Mesenchymal stem cell (in vitro differentiated cells and primary cell): Measurements from ENCODE around the gene SYTL3.

Experiments
- DNase-seq: peaks from one replicate; pipeline ENCODE4 v3.0.0-alpha.2; 2013
- H2AFZ ChIP-seq: one replicate; pipeline ENCODE4 v1.6.1; 2013; ENCODE audit warnings: low read depth, mild to moderate bottlenecking, control low read depth, inconsistent platforms, low read length, moderate library complexity
- H2AK5ac ChIP-seq: 2 replicates; pipeline ENCODE4 v1.6.1; 2013; ENCODE audit warnings: low read length, moderate library complexity, mild to moderate bottlenecking, inconsistent platforms; ENCODE audit not compliant: severe bottlenecking
- H2BK120ac ChIP-seq: one replicate; pipeline ENCODE4 v1.6.1; 2013; ENCODE audit warnings: low read depth, mild to moderate bottlenecking, inconsistent platforms, low read length, moderate library complexity
- H2BK12ac ChIP-seq, 2 experiments: one replicate each; pipeline ENCODE4 v1.6.1; 2013; ENCODE audit warnings: inconsistent platforms in 2 of 2, low read length in 2 of 2, mild to moderate bottlenecking in 2 of 2, moderate library complexity in 2 of 2, control low read depth in 1 of 2
- H2BK15ac ChIP-seq: one replicate; pipeline ENCODE4 v1.6.1; 2013; ENCODE audit warnings: mild to moderate bottlenecking, low read depth, inconsistent platforms; ENCODE audit not compliant: poor library complexity, severe bottlenecking
- H2BK5ac ChIP-seq: 2 replicates; pipeline ENCODE4 v1.6.1; 2013; ENCODE audit warnings: low read depth, mild to moderate bottlenecking, low read length, control low read depth, inconsistent platforms; ENCODE audit not compliant: poor library complexity, severe bottlenecking
- H3K14ac ChIP-seq, 2 experiments: one replicate each; pipeline ENCODE4 v1.6.1; 2013; ENCODE audit warnings: inconsistent platforms in 2 of 2, low read length in 2 of 2, control low read depth in 1 of 2, mild to moderate bottlenecking in 1 of 2, moderate library complexity in 1 of 2
- H3K18ac ChIP-seq, 2 experiments: one replicate each; pipeline ENCODE4 v1.6.1; 2013; ENCODE audit warnings: inconsistent platforms in 2 of 2, low read length in 2 of 2, control low read depth in 1 of 2, low read depth in 1 of 2, mild to moderate bottlenecking in 1 of 2
- H3K23ac ChIP-seq, 2 experiments: one replicate each; pipeline ENCODE4 v1.6.1; 2013; ENCODE audit warnings: inconsistent platforms in 2 of 2, low read length in 2 of 2, mild to moderate bottlenecking in 2 of 2, moderate library complexity in 2 of 2, control low read depth in 1 of 2
- H3K27ac ChIP-seq: 2 replicates; pipeline ENCODE4 v1.5.1; 2013; ENCODE audit warnings: mild to moderate bottlenecking, moderate library complexity, low read length, control low read depth, inconsistent platforms; ENCODE audit not compliant: poor library complexity, severe bottlenecking
- H3K27me3 ChIP-seq, 2 experiments: 2 replicates each; pipeline versions ENCODE4 v1.6.1 to v1.7.0; 2013; ENCODE audit warnings: low read length in 2 of 2, mild to moderate bottlenecking in 2 of 2, moderate library complexity in 2 of 2, control low read depth in 1 of 2, inconsistent platforms in 1 of 2; ENCODE audit not compliant: control insufficient read depth in 1 of 2, insufficient read depth in 1 of 2
- H3K36me3 ChIP-seq, 2 experiments: 2 replicates each; pipeline versions ENCODE4 v1.6.1 to v1.7.0; 2013; ENCODE audit warnings: low read length in 2 of 2, control low read depth in 1 of 2, inconsistent platforms in 1 of 2, low read depth in 1 of 2, mild to moderate bottlenecking in 1 of 2; ENCODE audit not compliant: insufficient read depth in 2 of 2, control insufficient read depth in 1 of 2
- H3K4ac ChIP-seq, 2 experiments: one replicate each; pipeline ENCODE4 v1.6.1; 2013; ENCODE audit warnings: inconsistent platforms in 2 of 2, low read length in 2 of 2, mild to moderate bottlenecking in 2 of 2, moderate library complexity in 2 of 2, control low read depth in 1 of 2, low read depth in 1 of 2
- H3K4me1 ChIP-seq: 2 replicates; pipeline ENCODE4 v1.6.1; 2013; ENCODE audit warnings: low read depth, low read length, control low read depth; ENCODE audit not compliant: control insufficient read depth, insufficient read depth
- H3K4me2 ChIP-seq: 2 replicates; pipeline ENCODE4 v1.6.1; 2013; ENCODE audit warnings: low read length, mild to moderate bottlenecking, inconsistent platforms; ENCODE audit not compliant: poor library complexity, severe bottlenecking
- H3K4me3 ChIP-seq, 2 experiments: 2 replicates each; pipeline versions ENCODE4 v1.5.1 to v1.7.0; 2013; ENCODE audit warnings: low read length in 2 of 2, mild to moderate bottlenecking in 2 of 2, control low read depth in 1 of 2, low read depth in 1 of 2; ENCODE audit not compliant: insufficient read depth in 1 of 2
- H3K79me1 ChIP-seq: replicated peaks from 2 replicates; pipeline ENCODE4 v1.6.1; 2013; ENCODE audit warnings: mild to moderate bottlenecking, control low read depth, low read length, inconsistent platforms; ENCODE audit not compliant: poor library complexity, severe bottlenecking
- H3K9ac ChIP-seq: 2 replicates; pipeline ENCODE4 v1.7.0; 2013; ENCODE audit warnings: mild to moderate bottlenecking, low read length, moderate library complexity
- H3K9me3 ChIP-seq: 2 replicates; pipeline ENCODE4 v1.7.0; 2013; ENCODE audit warnings: mild to moderate bottlenecking, low read length; ENCODE audit not compliant: control insufficient read depth
- H4K8ac ChIP-seq: one replicate; pipeline ENCODE4 v1.6.1; 2013; ENCODE audit warnings: inconsistent platforms, mild to moderate bottlenecking, low read length, moderate library complexity
- H4K91ac ChIP-seq: one replicate; pipeline ENCODE4 v1.6.1; 2013; ENCODE audit warnings: mild to moderate bottlenecking, low read length, inconsistent platforms
- WGBS: methylation state at CpG from one replicate; pipeline ENCODE4 v1.1.7; 2013; ENCODE audit warnings: mixed read lengths; 5-methylcytosine and 5-hydroxymethylcytosine counted together

SYTL3 gene

DNA sequence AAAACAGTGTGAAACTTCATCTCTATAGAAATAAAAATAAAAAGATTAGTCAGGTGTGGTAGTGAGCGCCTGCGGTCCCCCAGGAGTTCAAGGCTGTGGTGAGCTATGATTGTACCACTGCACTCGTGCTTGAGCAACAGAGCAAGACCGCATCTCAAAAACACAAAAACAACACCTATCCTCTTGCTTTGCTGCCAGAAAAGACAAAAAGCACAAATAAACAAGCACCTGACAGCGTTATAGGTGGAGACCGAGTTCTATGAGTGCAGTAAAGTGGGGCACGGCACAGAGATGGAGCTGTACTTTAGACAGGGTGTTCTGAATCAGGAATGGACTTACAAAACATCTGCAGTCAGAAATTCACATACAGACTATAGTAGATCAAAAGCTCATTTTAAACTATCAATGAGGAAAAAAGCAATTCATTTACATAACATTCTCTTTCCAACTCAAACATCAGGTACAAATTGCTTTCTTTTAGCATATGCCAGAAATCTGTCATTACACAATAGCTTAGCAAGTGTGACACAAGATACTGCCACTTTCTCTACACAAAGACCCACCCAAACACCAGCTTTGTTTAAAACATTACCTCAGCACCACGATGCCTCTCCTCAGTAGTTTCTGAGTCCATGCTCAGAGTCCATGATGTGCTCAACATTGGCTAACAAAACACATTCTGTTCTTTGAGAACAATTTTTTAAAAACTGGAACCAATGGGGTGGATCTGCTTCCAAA, 159.3 kb downstream of the SYTL3 start:
- no peak for DNase-seq
- H3K27me3 ChIP-seq: no peaks in the 10 kb centered on the region
- no peak overlapping the region for H2BK120ac ChIP-seq
- H4K8ac ChIP-seq: no peak overlapping the region
- H2BK15ac ChIP-seq: peak overlapping the region; percentile 13
- no peaks in the 10 kb centered on the region for H3K9me3 ChIP-seq
- WGBS: 91% methylated on average over 7 of the region's 8 CpGs
- no peak overlapping the region for H3K4me3 ChIP-seq
- H3K4ac ChIP-seq: peak overlapping the region in 1 of 2 experiments; percentile 33
- H3K27ac ChIP-seq: peak overlapping the region; percentile 21
- no peak overlapping the region for H4K91ac ChIP-seq
- H2BK12ac ChIP-seq: no peak overlapping the region
- H3K14ac ChIP-seq: no peak overlapping the region
- H2BK5ac ChIP-seq: no peak overlapping the region
- no peak overlapping the region for H3K18ac ChIP-seq
- H3K9ac ChIP-seq: no peak overlapping the region
- H3K36me3 ChIP-seq: peaks cover 0 to 13% of the 10 kb centered on the region in 2 experiments
- H3K4me2 ChIP-seq: no peak overlapping the region
- H3K23ac ChIP-seq: no peak overlapping the region
- no peak overlapping the region for H2AK5ac ChIP-seq
- H3K79me1 ChIP-seq: peaks cover 4% of the 10 kb centered on the region
- H2AFZ ChIP-seq: no peak overlapping the region
- H3K4me1 ChIP-seq: peaks cover 32% of the 10 kb centered on the region

DNA sequence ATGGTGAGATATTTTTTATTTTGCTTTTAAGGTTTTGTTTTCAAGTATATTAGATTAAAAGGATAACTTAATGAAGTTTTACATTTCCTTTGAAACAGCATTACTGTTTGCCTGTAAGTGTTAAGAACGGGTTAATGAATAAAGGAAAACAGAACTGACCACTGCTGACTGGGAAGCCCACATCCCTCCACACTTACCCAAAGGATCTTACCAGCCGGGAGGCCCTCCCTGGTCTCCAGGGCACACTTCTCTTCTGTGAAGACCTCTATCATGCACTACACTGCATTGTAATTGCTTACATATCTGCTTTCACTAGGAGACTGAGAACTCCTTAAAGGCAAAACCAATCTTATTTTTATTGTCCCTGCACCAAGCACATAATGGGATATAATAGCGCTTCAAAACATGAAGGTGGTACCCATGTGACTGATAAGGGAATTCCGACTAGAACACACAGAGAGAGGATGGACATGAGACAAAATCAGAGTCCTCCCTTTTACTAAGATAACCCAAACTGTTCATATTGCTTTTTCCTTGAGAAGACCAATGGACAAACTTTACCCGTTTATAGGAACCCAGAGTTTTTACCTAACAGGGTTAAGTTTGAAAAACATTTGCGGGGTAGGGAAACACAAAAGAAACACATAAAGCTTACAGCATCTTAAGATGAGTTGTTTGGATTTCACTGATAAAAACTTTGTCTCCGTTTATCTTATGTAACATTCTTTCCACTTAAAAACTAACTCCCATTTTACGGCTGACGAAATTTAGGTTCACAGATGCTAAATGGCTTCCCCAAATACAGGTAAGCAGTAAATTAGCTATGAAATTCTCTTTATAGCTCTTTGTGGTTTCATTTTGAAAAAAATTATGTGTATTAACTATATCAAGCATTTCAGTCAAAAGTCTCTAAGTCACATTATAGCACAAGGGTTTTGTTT, 160.6 kb downstream of the SYTL3 start:
- Histone ChIP-seq H2AK5ac (no peak overlapping the region), H4K91ac (no peak overlapping the region), H3K27ac (no peak overlapping the region), H3K79me1 (peaks cover 4% of the 10 kb centered on the region), H3K4me1 (peaks cover 35% of the 10 kb centered on the region), H3K9ac (no peak overlapping the region), H2BK12ac (no peak overlapping the region), H3K9me3 (no peaks in the 10 kb centered on the region), H2AFZ (no peak overlapping the region), H3K36me3 (peaks cover 0 to 13% of the 10 kb centered on the region in 2 experiments), H3K4me2 (no peak overlapping the region), H3K18ac (no peak overlapping the region), H3K23ac (no peak overlapping the region), H3K27me3 (no peaks in the 10 kb centered on the region), H2BK5ac (no peak overlapping the region), H2BK120ac (no peak overlapping the region), H3K4ac (no peak overlapping the region), H3K14ac (no peak overlapping the region), H2BK15ac (no peak overlapping the region), H4K8ac (no peak overlapping the region), H3K4me3 (no peak overlapping the region)
- whole genome bisulfite sequencing: 85% methylated on average over 6 of the region's 9 CpGs
- DNase-seq: no peak

DNA sequence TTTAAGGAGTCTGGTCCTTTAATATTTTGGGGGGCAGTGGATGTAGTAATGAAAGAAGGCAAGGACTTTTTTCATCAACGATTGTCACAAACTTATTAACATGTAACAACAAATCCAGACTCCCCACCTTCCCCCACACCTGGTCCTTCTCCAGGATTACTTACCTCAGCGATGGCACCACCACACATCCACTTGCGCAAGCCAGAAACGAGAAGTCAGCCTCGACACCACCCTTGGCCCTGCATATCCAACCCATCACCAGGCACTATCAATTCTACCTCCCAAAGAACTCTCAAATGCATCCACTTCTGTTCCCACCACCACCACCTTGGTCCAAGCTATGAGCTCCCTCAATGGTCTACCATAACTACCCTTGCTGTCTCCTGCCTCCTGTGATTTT, 162.8 kb downstream of the SYTL3 start:
- Histone ChIP-seq H2BK15ac (peak overlapping the region; percentile 63), H3K4me1 (peaks cover 32% of the 10 kb centered on the region), H3K27ac (no peak overlapping the region), H3K4ac (no peak overlapping the region), H2AFZ (no peak overlapping the region), H3K18ac (no peak overlapping the region), H4K8ac (peak overlapping the region; percentile 46), H3K4me3 (no peak overlapping the region), H2BK120ac (no peak overlapping the region), H3K14ac (no peak overlapping the region), H3K36me3 (peaks cover 0 to 13% of the 10 kb centered on the region in 2 experiments), H2BK5ac (no peak overlapping the region), H4K91ac (no peak overlapping the region), H3K23ac (no peak overlapping the region), H3K27me3 (no peaks in the 10 kb centered on the region), H3K4me2 (no peak overlapping the region), H2BK12ac (no peak overlapping the region), H3K9me3 (no peaks in the 10 kb centered on the region), H3K79me1 (peaks cover 2% of the 10 kb centered on the region), H3K9ac (no peak overlapping the region), H2AK5ac (peak overlapping the region; percentile 85)
- no peak for DNase-seq
- 95% methylated on average over 5 of the region's 5 CpGs for WGBS

DNA sequence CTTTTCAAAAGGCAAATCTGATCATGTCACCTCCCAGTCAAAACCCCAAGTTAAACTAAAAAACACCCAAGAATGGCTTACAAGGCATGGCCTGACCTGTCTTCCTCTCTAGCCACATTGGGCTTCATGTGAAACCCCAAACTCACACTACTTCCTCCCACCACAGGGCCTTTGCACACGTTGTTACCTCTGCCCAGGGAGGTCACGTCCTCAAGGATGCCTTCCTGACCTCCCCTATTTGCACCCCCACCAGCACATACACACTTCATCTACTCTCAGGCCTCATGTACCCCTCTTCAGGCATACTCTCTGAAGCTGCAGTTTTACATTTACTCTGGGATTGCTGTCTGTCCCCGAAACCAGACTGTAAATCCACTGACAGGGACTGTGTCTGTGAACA, 163.2 kb downstream of the SYTL3 start:
- Histone ChIP-seq H3K9ac (no peak overlapping the region), H3K4me3 (no peak overlapping the region), H4K91ac (peak overlapping the region; percentile 10), H3K79me1 (peaks cover 4% of the 10 kb centered on the region), H3K14ac (no peak overlapping the region), H3K18ac (no peak overlapping the region), H2BK5ac (no peak overlapping the region), H2BK15ac (no peak overlapping the region), H3K4me2 (no peak overlapping the region), H3K4me1 (peaks cover 31% of the 10 kb centered on the region), H2AK5ac (peak overlapping the region; percentile 85), H3K27ac (no peak overlapping the region), H3K27me3 (no peaks in the 10 kb centered on the region), H3K36me3 (peaks cover 0 to 13% of the 10 kb centered on the region in 2 experiments), H3K4ac (no peak overlapping the region), H2BK120ac (no peak overlapping the region), H4K8ac (peak overlapping the region; percentile 45), H2AFZ (no peak overlapping the region), H2BK12ac (peak overlapping the region in 1 of 2 experiments; percentile 75), H3K23ac (no peak overlapping the region), H3K9me3 (no peaks in the 10 kb centered on the region)
- over 99% methylated on average over 3 of the region's 3 CpGs for WGBS
- DNase-seq: no peak
